Ishikawa (cell line): ENCODE results near the gene KRTAP10-11.

Experiments used
- CEBPB ChIP-seq: IDR thresholded peaks from 2 replicates; pipeline ENCODE4 v1.6.1; 2012
- EGR1 ChIP-seq: IDR thresholded peaks from 2 replicates; pipeline ENCODE4 v1.6.1; 2012
- MAX ChIP-seq: IDR thresholded peaks from 2 replicates; pipeline ENCODE4 v1.6.1; 2012
- REST ChIP-seq: IDR thresholded peaks from 2 replicates; pipeline ENCODE4 v1.6.1; 2012; ENCODE audit warnings: low read depth, mild to moderate bottlenecking
- TAF1 ChIP-seq: IDR thresholded peaks from 2 replicates; pipeline ENCODE4 v1.6.1; 2012; ENCODE audit warnings: low read depth, mild to moderate bottlenecking
- YY1 ChIP-seq: IDR thresholded peaks from 2 replicates; pipeline ENCODE4 v1.6.1; 2012; ENCODE audit warnings: low read depth

GRCh38 chr21:44603109-44603875 lies 42.9 kb upstream of the KRTAP10-11 start:
- TF ChIP-seq TAF1 (no peak), EGR1 (no peak), REST (no peak), MAX (no peak), YY1 (no peak), CEBPB (no peak)
